ENCODE data around the gene MAGI2.

GRCh38 chr7:78254726-78255055 is 1198.8 kb downstream of the MAGI2 start:
- TF ChIP-seq, protein P1, sequence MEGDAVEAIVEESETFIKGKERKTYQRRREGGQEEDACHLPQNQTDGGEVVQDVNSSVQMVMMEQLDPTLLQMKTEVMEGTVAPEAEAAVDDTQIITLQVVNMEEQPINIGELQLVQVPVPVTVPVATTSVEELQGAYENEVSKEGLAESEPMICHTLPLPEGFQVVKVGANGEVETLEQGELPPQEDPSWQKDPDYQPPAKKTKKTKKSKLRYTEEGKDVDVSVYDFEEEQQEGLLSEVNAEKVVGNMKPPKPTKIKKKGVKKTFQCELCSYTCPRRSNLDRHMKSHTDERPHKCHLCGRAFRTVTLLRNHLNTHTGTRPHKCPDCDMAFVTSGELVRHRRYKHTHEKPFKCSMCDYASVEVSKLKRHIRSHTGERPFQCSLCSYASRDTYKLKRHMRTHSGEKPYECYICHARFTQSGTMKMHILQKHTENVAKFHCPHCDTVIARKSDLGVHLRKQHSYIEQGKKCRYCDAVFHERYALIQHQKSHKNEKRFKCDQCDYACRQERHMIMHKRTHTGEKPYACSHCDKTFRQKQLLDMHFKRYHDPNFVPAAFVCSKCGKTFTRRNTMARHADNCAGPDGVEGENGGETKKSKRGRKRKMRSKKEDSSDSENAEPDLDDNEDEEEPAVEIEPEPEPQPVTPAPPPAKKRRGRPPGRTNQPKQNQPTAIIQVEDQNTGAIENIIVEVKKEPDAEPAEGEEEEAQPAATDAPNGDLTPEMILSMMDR (IDR thresholded peaks at IDR 0.05; ENCODE audit: low read depth, low read length, poor library complexity, severe bottlenecking), result no peak
- no peak for TF ChIP-seq EZH2phosphoT487 (IDR thresholded peaks at IDR 0.05; ENCODE audit: borderline replicate concordance, low read length)
